K562 (cell line): Measurements from ENCODE around the gene SELENOI. TPM values are rescaled to one million over a fixed set of nuclear protein-coding genes. Genes with fewer than 3 reads are reported as not detected.

Experiments used
- BCL6 ChIP-seq: fragments of 250-450 bp; sonication (Bioruptor Pico); IDR thresholded peaks from 2 replicates; pipeline ENCODE4 v1.4.0; 2020
- BRD4 ChIP-seq: fragments of 200-600 bp; sonication (generic); IDR thresholded peaks from 2 replicates; pipeline ENCODE4 v1.6.1; 2017; ENCODE audit warnings: inconsistent platforms
- CLOCK ChIP-seq: fragments of 250-450 bp; sonication (Bioruptor Pico); IDR thresholded peaks from 2 replicates; pipeline ENCODE4 v1.4.0; 2020; ENCODE audit warnings: mild to moderate bottlenecking, moderate library complexity, borderline replicate concordance
- HDAC8 ChIP-seq: fragments of 450-650 bp; IDR thresholded peaks from 2 replicates; pipeline ENCODE4 v1.6.1; 2016; ENCODE audit warnings: mild to moderate bottlenecking, missing genetic modification characterization, moderate library complexity, missing compliant biosample characterization
- ILK ChIP-seq: fragments of 450-650 bp; IDR thresholded peaks from 2 replicates; pipeline ENCODE4 v1.6.1; 2016; ENCODE audit warnings: missing genetic modification characterization, low read depth, mild to moderate bottlenecking, missing compliant biosample characterization, moderate library complexity, borderline replicate concordance
- KAT8 ChIP-seq: fragments of 450-650 bp; IDR thresholded peaks from 2 replicates; pipeline ENCODE4 v1.6.1; 2016; ENCODE audit warnings: low read depth, mild to moderate bottlenecking
- KDM4B ChIP-seq, 2 experiments: fragments of 450-650 bp in 1 of 2; sonication (generic) in 1 of 2; IDR thresholded peaks; 2 replicates each; pipeline ENCODE4 v1.6.1; 2016 to 2017; ENCODE audit warnings: borderline replicate concordance in 2 of 2, antibody characterized with exemption in 1 of 2, low read depth in 1 of 2, mild to moderate bottlenecking in 1 of 2
- PHF20 ChIP-seq: fragments of 450-650 bp; IDR thresholded peaks from 2 replicates; pipeline ENCODE4 v1.6.1; 2018; ENCODE audit not compliant: partially characterized antibody
- POLR2H ChIP-seq: IDR thresholded peaks from 2 replicates; pipeline ENCODE4 v1.6.1; 2016; ENCODE audit warnings: missing genetic modification characterization, low read depth, mild to moderate bottlenecking, control low read depth, missing compliant biosample characterization, moderate library complexity
- ZNF184 ChIP-seq: sonication (generic); formaldehyde crosslinking; IDR thresholded peaks from 2 replicates; pipeline ENCODE4 v1.5.0; 2020; ENCODE audit warnings: missing genetic modification reagents
- ZNF57 ChIP-seq: fragments of 450-650 bp; formaldehyde crosslinking; IDR thresholded peaks from 2 replicates; pipeline ENCODE4 v1.4.0; 2020; ENCODE audit warnings: mild to moderate bottlenecking, moderate library complexity
- polyA plus RNA-seq, 8 experiments: library from polyadenylated mRNA; depleted of rRNA in 4 of 8; stranded (reverse) in 5 of 8; unstranded in 3 of 8; fragments of >200 nt; fragmentation: Nextera tagmentation in 2 of 8; fragmentation: Illumina TruSeq in 1 of 8; extraction: Ambion mirVana in 2 of 8; extraction: Trizol in 1 of 8; gene quantifications; 2 replicates each; pipeline versions ENCODE4 v1.2.1 to v1.2.3, GENCODE V29; 2011 to 2014; ENCODE audit warnings: inconsistent platforms in 1 of 8, missing spikeins in 1 of 8
- total RNA-seq, 7 experiments: library from RNA; depleted of rRNA in 6 of 7; stranded (reverse); fragments of >200 nt in 6 of 7; fragmentation: Illumina TruSeq in 2 of 7; extraction: Trizol in 2 of 7; gene quantifications; 2 replicates each; pipeline versions ENCODE4 v1.2.1 to v1.2.3, GENCODE V29; 2011 to 2021; ENCODE audit warnings: low replicate concordance in 1 of 7
- TF ChIP-seq, protein P1 (sequence below): fragments of 250-450 bp; sonication (Bioruptor Pico); IDR thresholded peaks from 2 replicates; pipeline ENCODE4 v1.5.0; 2021; ENCODE audit warnings: mild to moderate bottlenecking, moderate library complexity
- TF ChIP-seq, protein P2 (sequence below): fragments of 450-650 bp; IDR thresholded peaks from 2 replicates; pipeline ENCODE4 v1.6.1; 2016; ENCODE audit warnings: mild to moderate bottlenecking
- TF ChIP-seq, protein P3 (sequence below): sonication (generic); formaldehyde crosslinking; IDR thresholded peaks from 2 replicates; pipeline ENCODE4 v1.8.0; 2022; ENCODE audit warnings: missing genetic modification reagents, mild to moderate bottlenecking, borderline replicate concordance

Gene SELENOI
- total and polyA plus RNA-seq, 9 of the 15 experiments (the other 6 are each of a cell fraction or from before 2014, with no cell fraction given) = 9.6 to 46.9 (median 24.4) TPM

- TF ChIP-seq, protein P1, sequence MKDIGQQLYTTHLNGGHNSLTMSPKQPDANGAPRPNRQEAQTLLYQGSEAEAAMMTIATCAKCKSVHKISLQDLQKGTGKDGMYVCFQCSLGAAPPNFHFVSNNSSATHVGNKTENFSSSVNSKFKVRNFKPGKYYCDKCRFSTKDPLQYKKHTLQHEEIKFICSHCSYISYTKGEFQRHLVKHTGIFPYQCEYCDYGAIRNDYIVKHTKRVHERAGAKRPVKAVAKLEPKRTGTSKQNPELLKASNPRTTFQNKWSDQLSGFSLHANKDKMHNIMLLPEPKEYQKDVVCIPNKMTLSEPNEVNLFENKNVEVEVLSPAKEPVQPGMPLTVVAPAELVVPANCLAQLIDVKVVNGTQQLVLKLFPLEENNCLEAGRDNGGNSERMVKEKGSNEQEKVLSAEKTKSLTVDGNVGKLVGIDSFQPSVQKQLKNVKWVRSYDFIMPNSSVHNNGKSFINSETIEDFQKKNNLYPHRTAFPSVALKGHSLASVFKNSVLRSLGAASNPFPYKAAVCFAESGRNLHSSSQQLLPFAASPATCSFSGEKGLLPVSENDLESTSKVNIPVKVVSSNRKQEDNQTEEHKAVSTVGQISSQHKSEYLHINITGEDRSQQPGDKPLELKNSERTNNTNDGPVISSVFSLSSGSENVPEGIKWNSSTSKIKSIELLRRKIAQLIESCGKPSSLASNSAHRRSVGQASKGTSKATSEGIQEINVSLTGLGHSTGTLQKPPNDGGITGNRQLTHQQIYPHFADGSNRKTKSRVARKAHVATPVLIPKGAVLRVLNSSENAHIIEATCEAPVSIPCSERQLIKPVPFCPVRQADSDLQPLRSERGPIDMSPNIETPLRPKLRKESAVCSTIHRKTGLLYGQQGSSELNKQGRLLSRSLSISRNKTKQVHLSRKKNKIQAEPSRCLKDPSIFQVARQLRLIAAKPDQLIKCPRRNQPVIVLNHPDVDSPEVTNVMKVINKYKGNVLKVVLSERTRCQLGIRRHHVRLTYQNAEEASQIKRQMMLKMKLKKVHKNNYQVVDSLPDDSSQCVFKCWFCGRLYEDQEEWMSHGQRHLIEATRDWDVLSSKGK (CRISPR knock-in tag) = no peak
- TF ChIP-seq POLR2H (tag) = peak; percentile 30; the same call in 1 of the 2 replicates
- no peak for TF ChIP-seq HDAC8
- TF ChIP-seq KAT8 = no peak
- TF ChIP-seq, protein P2, sequence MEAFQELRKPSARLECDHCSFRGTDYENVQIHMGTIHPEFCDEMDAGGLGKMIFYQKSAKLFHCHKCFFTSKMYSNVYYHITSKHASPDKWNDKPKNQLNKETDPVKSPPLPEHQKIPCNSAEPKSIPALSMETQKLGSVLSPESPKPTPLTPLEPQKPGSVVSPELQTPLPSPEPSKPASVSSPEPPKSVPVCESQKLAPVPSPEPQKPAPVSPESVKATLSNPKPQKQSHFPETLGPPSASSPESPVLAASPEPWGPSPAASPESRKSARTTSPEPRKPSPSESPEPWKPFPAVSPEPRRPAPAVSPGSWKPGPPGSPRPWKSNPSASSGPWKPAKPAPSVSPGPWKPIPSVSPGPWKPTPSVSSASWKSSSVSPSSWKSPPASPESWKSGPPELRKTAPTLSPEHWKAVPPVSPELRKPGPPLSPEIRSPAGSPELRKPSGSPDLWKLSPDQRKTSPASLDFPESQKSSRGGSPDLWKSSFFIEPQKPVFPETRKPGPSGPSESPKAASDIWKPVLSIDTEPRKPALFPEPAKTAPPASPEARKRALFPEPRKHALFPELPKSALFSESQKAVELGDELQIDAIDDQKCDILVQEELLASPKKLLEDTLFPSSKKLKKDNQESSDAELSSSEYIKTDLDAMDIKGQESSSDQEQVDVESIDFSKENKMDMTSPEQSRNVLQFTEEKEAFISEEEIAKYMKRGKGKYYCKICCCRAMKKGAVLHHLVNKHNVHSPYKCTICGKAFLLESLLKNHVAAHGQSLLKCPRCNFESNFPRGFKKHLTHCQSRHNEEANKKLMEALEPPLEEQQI = no peak
- TF ChIP-seq BRD4 = no peak
- TF ChIP-seq CLOCK = no peak
- no peak for TF ChIP-seq KDM4B (IDR thresholded peaks at IDR 0.05; ENCODE audit: borderline replicate concordance in 2 of 2, low read depth in 1 of 2)
- no peak for TF ChIP-seq BCL6 (CRISPR knock-in tag)
- no peak for TF ChIP-seq PHF20
- TF ChIP-seq, protein P3, sequence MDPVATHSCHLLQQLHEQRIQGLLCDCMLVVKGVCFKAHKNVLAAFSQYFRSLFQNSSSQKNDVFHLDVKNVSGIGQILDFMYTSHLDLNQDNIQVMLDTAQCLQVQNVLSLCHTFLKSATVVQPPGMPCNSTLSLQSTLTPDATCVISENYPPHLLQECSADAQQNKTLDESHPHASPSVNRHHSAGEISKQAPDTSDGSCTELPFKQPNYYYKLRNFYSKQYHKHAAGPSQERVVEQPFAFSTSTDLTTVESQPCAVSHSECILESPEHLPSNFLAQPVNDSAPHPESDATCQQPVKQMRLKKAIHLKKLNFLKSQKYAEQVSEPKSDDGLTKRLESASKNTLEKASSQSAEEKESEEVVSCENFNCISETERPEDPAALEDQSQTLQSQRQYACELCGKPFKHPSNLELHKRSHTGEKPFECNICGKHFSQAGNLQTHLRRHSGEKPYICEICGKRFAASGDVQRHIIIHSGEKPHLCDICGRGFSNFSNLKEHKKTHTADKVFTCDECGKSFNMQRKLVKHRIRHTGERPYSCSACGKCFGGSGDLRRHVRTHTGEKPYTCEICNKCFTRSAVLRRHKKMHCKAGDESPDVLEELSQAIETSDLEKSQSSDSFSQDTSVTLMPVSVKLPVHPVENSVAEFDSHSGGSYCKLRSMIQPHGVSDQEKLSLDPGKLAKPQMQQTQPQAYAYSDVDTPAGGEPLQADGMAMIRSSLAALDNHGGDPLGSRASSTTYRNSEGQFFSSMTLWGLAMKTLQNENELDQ = no peak
- no peak for TF ChIP-seq ZNF184 (CRISPR knock-in tag)
- TF ChIP-seq ILK = no peak
- TF ChIP-seq ZNF57 (CRISPR knock-in tag) = no peak
Measured at GRCh38 chr2:26355038-26355995, 9.4 kb downstream of the SELENOI start (continued).
